NCI-H1417 treated with DMSO at 0.1 percent for 48 hours (cell line): ENCODE results near the gene MYL6B.
"Not testable (repeated sequence)": the region's sequence is repeated elsewhere in the genome, so short reads cannot be mapped to it uniquely, and the experiment has no call there.

Experiments
- DNase-seq: peaks from one replicate; lab custom pipeline; 2025; lab: John Stamatoyannopoulos, UW

MYL6B gene

DNA sequence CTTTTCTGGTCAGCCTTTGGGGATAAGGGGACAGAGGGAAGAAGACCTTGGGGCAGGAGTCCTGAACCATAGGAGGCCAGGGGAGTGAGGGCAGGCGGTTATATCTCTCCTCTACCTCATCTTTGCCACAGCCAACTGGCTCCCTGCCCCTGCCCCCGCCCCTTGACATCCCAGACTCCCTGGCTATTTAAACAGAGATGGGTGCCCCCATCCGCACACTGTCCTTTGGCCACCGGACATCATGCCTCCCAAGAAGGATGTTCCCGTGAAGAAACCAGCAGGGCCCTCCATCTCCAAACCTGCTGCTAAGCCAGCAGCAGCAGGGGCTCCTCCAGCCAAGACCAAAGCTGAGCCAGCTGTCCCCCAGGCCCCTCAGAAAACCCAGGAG is 1.3 kb downstream of the MYL6B start:
- DNase-seq, result no peak

DNA sequence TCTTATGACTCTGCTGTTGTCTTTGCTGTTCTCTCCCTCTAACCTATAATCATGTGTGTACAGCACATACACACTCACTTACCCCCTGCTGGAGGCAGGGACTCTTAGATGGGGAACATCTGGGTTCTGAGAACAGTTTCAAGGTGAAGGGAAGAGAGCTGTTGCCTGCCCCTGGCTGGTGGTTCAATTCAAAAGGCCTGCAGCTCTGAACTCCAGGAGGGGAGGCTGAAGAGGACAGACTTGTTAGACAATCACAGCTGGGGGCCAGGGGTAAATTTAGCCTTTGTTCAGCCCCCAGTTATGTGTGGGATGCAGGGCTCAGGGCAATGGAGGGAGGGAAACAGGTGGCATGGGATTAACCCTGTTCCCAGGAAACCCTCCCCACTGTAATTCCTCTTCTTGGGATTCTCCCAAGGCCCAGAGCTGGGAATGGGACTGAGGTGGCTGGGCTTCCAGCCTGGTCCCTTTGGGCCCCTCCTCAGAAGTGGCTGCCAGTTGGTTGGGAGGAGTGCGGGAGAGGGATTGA is 1.9 kb downstream of the MYL6B start:
- no peak for DNase-seq

DNA sequence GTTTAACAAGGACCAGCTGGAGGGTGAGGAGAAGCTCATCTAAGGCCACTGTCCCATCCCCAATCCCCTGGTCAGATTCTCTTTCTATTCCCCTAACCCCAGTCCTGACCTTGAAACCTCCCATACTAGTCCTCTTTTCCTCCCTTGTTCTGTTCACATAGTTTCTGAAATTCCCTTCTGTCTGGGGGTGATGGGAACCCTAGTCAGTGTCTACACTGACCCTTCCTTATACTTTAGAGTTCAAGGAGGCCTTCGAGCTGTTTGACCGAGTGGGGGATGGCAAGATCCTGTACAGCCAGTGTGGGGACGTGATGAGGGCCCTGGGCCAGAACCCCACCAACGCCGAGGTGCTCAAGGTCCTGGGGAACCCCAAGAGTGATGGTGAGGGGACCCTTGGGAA is 2.4 kb downstream of the MYL6B start:
- no peak for DNase-seq

DNA sequence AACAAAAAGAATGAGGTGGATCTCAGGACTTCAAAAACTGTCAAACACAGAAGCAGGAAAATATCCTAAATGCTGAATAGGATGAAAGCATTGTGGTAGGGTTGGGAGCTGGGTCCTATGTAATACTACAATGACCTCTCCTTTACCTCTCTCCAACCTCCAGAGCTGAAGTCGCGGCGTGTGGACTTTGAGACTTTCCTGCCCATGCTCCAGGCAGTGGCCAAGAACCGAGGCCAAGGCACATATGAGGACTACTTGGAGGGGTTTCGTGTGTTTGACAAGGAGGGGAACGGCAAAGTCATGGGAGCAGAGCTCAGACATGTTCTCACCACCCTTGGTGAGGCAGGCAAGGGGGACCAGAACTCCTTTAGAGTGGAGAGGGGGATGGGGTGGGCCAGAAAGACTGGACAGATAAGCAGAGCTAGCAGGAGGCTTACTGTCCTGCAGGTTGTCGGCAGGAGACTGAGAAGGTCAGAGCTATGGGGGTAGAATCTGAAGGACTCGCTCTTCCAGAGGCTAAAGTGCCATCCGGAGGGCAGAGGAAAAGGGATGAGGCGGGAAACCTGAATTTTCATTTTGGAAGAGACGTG is 3.0 kb downstream of the MYL6B start:
- DNase-seq, result no peak

DNA sequence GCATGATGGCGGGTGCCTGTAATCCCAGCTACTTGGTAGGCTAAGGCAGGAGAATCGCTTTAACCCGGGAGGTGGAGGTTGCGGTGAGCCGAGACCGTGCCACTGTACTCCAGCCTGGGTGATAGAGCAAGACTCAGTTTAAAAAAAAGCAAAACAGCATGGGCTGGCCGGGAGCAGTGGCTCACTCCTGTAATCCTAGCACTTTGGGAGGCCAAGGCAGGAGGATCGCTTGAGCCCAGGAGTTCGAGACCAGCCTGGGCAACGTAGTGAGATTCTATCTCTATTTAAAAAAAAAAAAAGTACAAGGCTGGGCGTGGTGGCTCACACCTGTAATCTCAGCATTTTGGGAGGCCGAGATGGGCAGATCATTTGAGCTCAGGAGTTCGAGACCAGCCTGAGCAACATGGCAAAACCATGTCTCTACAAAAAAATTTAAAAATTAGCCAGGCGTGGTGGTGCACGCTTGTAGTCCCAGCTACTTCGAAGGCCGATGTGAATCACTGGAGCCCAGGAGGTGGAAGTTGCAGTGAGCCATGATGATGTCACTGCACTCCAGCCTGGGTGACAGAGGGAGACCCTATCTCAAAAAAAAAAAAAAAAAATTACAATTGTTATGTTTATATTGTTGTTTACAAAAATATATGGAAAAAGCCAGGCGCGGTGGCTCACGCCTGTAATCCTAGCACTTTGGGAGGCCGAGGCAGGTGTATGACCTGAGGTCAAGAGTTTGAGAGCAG is 4.2 kb downstream of the MYL6B start:
- DNase-seq, result not testable (repeated sequence)

DNA sequence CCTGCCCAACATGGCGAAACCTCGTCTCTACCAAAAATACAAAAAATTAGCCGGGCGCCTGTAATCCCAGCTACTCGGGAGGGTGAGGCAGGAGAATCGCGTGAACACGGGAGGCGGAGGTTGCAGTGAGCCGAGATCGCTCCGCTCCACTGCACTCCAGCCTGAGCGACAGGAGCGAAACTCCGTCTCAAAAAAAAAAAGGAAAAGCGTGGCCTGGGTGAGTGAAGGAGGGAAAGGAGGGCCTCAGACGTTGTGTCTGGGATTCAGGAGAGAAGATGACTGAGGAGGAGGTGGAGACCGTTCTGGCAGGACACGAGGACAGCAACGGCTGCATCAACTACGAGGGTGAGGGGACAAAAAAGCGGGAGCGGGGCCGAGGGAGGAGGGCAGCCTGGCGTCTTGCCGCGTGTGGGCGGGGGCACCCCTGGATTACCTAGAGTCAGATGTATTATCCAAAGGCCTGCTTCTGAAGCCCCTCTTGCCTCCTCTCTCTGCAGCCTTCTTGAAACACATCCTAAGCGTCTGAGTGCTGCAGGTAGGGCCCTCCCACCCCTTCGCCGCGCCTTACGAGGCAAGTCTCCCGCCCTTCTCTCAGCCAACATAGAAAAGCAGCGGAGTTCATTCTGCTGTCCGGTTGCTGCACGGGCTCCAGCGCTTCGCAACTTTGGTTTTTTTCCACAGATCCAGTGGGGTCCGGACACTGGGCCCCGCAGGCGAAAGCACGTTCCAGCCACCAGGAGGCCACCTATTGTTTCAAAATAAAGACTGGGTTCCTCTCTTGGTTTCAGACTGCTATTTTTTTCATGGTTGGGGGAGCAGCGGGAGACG is 5.0 kb downstream of the MYL6B start:
- peak; percentile 90 for DNase-seq

DNA sequence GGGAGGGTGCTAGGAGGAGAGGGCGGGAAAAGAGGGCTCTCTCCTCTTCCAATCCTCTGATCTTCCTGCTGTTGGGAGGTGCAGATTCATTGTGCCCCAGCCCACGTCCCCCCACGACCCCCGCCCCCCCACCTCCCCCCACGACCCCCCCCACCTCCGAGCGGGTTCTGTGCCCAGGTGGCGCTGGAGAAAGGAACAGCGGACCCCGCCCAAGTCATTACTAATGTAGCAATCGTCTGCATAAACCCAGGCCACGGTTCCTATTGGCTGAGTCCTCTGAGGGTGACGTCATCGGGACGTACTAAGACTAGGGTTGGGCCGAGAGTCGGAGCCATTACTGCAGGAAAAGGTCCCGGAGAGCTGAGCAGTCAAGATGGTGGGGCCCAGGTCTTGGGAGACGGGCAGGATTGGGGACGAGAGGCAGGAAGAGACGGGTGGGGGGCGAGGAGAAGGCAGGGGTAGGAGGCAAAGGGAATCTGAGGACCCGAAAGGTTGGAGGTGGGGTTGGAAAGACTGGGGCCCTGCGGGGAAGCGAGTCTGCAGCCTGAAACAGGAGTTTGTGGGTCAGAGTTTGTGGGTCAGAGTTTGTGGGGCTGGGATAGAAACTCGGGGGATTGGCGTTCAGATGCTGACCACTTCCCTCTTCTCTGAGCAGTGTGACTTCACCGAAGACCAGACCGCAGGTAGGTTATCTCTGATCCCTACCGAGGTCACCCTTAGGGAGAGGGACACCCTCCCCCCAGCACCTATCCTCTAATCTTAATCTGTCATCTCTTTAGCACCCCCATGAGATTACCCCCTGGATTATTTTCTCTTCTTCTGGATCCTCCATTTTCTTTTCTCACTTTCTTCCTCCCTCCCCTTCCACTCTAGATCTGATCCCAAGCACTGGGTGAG is 5.9 kb downstream of the MYL6B start, which contains the start of gene MYL6:
Gene MYL6 (plus strand): TSS at position 331 of the 897 bp plus-strand sequence. CDS start 43 bp downstream, at position 374.
- DNase-seq, result peak; percentile 94

DNA sequence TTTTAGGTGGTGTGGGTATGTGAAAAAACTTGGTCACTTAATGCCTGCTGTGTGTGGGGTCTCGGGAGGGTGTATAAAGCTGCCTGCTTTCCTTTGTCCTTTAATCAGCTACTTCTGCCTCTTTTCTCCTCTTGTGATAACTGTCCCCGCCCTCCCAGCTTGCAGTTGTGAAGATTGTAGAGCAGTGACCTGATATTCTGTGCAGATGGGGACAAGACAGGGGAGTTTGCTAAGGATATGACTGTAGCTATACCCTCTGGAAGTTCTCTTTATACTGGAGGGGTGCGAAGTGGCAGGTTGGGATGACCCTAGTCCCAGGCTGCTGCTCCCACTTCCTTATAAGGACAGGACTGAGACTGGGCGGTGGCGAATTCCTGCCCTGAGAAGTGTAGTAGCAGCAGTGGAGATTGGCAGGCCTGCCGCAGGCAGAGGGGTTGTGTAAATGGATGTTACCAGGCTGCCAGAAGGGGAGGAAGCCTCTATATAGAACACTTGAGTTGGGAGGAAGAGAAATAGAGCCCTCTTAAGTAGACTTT is 6.6 kb downstream of the MYL6B start:
- DNase-seq, result no peak

DNA sequence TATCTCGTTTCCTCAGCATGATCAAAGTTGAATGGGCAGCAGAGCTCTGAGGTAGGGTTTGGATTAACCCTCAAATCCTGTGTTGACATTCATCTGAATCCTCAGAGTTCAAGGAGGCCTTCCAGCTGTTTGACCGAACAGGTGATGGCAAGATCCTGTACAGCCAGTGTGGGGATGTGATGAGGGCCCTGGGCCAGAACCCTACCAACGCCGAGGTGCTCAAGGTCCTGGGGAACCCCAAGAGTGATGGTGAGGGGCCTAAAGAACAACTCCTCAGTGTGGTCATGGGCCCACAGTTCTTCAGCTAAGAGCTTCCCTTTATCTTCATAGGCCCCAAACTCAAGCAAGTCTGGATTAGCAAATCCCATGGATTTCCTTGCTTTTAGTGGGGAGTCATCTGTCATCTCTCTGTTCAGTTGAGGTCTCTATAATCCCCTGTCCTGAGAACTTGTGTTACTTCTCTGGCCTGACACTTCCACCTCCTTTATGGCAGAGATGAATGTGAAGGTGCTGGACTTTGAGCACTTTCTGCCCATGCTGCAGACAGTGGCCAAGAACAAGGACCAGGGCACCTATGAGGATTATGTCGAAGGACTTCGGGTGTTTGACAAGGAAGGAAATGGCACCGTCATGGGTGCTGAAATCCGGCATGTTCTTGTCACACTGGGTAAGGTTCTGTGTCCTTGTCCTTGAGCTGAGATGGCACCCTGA is 7.2 kb downstream of the MYL6B start:
- no peak for DNase-seq

DNA sequence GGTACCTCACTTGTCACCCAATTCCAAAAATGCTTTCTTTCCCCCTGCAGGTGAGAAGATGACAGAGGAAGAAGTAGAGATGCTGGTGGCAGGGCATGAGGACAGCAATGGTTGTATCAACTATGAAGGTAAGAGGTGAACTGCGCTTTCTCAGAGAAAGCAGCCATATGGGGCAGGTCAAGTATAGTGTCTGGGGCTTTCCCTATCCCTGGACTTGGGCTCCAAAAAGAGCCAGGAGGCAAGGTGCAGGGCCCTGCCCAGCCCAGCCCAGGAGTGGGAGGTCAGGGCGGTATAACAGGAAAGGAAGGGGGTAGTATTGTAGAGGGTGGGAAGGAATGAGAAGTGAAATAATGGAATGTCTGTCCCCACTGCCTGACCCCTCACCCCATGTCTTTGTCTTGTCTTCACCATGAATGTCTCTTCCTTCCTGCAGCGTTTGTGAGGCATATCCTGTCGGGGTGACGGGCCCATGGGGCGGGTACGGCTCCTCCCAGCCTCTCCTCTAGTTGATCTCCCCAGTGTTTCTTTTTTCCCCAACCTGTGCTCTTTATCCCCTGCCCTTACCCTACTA is 7.9 kb downstream of the MYL6B start:
- no peak for DNase-seq

DNA sequence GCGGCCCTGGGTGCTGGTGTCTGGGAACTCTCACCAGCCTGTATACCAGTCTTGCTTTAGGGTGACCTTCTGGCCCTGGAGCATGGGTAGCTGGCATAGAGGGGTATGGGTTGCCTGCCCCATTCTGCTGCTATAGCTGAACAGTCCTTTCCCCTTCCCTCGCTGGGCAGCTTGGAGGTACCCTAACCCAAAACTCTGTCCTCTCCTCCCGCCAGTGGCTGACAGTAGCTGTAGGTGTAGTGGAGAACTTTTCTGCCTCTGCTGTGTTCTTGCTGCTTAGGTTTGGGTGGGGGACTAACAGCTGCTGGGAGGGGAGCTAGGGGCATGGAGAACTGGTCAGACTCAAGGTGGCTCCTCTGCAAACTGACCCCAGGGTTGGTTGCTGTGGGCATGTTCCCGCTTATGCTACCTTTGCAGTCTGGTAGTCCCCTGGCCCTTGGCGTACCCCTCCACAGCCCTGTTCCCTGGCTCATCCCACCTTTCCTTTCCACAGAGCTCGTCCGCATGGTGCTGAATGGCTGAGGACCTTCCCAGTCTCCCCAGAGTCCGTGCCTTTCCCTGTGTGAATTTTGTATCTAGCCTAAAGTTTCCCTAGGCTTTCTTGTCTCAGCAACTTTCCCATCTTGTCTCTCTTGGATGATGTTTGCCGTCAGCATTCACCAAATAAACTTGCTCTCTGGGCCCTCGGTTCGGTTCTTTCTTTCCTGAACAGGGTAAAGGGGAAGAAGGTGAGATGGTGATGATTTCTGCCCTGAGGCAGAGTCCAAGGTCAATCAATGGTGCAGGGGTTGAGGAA is 8.7 kb downstream of the MYL6B start:
- no peak for DNase-seq

DNA sequence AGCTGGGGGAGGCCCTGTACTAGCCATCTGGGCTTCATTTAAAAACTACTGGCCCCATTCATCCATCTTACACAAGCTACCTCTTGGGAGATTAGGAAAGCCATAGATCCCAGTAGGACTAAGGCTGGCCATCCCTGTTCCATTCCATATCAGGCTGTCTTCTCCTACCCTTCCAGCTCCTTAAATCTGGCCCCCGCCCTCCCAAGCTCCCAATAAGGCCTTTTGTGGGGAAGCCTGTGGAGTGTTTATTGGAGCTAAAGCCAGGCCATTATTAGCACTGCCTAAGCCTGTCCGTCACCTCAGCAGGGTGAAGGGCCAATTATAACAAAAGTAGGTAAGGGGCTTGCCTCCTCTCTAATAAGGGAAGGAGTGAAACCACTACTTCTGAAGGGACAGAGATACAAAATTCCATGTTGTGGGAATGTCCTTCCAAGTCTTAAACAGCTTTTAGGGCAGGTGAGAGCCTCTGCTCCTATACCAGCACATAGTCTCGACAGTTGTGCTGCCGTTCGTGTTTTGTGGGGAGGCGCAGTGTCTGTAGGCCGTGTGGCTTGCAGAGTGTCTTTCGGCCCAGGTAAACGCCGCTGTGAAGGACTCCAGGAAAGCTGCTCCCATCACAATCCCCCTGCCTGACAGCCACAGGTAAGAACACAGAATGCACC is 9.4 kb downstream of the MYL6B start:
- no peak for DNase-seq

DNA sequence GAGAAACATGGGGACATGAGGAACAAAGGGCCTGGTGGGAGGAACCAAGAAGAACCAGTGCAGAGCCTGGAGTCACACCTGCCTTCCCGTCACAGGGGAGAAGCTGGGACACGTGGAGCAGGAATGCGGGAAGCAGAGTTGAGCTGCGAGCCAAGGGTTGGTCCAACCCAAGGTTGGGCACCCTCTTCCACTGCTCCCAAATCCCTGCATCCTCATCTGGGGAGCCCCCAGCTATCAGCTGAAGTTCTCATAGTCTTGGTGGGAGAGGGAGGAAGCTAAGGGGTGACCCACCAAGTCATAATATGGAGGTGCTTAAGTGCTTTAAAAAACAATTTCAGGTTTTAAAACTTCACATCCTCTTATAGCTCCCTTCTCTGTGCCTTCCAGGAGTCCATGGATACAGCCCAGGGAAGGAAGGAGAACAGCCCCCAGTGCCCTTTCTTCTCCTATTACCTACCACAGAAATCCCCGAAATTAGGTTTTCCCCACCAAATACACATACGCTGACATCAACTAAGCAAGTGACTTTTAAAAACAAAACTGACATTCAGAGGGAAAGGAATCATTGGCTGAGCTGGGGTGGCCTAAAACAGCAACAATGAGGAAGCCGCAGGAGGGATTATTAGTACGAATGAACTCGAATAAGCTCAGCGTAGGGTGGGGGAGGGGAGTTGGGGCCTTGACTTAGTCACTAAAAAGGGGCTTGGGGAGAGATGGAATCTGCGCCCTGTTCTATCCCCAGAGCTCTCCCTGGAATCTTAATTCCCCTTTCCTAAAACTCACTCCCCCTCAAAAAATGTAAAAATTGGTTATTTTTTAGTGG is 10.3 kb downstream of the MYL6B start:
- no peak for DNase-seq

DNA sequence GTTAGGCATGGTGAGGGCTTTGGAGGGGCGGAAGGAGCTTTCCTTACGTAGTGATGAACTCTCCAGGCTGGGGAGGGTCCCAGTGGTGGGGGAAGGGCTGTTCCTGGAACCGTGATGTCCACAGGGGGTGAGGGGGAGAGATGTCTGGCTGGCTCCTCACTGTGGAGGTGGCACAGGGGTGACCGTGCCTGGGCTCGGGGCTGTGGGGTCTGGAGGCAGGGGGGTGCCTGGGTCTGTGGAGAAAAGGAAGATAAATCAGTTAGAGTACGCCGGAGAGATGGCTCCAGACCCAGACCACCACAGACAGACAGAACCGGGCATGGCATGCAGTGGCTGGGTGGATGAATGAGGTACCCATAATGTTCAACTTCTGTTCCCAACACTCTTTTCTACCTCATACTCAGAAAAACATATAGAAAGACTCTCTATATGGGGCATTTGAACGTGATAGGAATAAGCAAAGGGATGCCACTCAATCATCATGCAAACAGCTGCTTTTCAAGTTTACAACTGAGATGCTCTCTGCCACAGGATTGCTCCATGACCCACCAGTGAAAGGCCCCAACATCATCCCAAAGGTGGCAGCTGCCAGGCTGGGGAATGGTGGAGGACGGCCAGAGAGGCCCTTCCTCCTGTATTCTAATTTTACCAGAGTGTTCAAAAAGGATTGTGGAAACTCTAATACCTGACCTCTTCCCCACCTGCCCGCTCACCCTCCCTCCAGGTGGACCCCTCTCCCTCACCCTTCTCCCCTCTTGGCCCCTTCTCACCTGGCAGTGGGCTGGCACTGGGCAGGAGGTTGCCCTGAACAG is 11.4 kb downstream of the MYL6B start:
- DNase-seq, result no peak

DNA sequence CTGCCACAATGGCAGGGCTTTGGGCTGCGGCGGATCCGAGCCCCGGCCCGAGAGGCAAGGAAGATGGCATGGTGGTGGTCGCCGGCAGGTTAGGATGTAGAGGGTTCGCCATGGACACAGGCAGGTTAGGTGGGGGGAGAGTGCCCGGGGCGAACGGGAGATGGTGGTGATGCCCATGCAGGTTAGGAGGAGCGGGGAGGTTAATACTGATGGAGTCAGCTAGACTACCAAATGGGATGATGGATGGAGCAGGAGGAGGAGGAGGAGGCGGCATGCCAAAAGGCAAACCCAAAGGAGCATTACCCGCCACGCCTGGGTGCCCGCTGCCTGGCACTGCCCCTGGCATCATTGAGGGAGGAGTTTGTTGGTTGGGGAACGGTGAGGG is 11.9 kb downstream of the MYL6B start:
- DNase-seq, result no peak

DNA sequence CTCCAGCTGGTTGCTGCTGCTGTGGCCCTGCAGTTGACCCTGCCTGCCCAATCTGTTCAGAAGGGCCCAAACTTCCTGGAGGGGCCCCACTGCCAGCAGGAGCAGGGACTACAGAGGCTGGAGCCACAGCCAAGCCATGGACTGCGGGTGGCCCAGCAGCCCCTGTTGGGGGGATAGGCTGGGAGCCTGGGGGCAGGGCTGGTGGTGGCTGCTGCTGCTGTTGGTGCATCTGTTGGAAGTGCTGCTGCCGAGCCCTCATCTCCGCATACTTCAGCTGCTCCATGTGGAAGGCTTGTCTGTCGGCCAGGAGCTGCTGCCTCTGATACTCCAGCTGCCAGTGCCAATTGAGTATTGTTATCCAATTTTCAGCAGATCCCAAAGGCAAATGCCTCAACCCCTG is 13.0 kb downstream of the MYL6B start:
- DNase-seq, result no peak

DNA sequence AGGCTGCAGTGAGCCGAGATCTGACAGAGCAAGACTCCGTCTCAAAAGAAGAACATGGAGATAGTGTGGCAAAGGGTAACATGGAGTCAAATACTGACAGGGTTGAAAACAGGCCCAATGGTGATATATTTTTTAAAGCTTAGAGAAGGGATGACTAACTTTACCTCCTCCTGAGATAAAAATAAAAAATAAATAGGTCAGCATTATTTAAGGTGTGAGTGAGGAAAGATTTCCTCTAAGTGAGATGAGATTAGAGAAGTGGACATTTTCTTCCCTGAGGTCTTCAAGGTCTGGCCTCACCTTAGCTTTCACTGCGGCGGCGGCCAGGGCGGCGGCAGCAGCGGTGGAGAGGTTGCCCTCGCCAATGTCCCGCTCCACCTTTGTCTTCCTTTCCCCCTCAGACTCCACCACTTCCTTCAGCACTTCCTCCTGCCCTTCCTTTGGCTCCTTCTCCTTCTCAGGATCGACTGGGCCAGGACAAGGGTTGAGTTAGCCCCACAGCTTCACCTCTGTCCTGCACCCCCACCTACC is 16.9 kb downstream of the MYL6B start:
- DNase-seq, result no peak
